Measurements from ENCODE around the gene CD4.

CD4 gene

DNA sequence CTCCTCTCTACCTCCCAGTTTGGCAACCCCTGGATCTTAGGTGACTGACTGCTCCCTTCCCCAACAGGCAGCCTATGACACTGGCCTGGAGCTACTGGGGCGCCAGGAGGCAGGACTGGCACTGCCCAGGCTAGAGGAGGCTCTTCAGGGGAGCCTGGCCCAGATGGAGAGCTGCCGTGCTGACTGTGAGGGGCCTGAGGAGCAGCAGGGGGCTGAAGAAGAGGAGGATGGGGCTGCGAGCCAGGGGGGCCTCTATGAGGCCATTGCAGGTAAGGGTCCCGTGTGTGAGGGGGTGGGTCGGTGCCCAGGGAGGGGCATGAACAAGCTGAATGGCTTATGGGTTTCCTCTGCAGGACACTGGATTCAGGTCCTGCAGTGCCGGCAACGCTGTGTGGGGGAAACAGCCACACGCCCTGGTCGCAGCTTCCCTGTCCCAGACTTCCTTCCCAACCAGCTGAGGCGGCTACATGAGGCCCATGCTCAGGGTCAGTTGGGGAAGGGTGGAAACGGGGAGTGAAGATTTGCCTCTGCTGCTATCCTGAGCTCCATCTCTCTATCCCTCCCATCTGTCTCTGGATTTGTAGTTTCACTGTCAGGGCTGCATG is 41.1 kb downstream of the CD4 start:
- no peak for DNase-seq

DNA sequence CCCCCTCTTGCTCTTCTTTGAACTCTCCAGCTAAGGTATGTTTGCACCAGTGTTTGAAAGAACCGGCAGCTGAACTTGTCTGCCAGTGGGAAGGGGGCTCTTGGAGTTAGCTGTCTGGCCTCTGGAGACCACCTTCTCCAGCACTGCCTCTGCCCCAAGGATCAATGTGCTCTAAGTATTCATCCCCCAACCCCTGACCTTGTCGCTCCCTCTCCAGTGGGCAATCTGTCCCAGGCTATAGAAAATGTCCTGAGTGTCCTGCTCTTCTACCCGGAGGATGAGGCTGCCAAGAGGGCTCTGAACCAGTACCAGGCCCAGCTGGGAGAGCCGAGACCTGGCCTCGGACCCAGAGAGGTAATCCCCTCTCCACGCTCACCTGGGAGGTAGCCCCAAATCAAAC is 41.7 kb downstream of the CD4 start:
- DNase-seq, result no peak

DNA sequence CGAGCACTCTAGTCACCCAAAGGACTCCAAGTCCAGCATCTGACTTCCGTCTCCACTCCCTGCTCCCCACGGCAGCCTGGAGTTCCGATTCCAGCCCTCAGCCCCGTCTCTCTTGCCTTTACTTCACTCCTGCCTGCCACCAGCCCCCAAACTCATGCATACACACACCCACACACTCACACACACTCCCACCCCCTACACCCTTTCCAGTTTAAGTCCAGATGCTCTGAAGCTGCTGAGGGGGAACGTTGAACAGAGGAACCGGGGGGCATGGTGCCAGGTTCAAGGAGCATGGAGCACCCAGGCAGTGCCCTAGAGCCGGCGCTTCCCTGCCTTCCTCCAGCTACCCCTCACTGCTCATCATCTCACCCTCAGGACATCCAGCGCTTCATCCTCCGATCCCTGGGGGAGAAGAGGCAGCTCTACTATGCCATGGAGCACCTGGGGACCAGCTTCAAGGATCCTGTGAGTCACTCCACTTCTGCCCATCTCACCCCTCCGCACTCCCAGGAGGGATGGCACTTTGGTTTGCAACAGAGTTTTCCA is 42.2 kb downstream of the CD4 start:
- no peak for DNase-seq

GRCh38 chr12:6832125-6832524 is 42.8 kb downstream of the CD4 start:
- no peak for DNase-seq

- DNase-seq, result no peak
Measured at GRCh38 chr12:6833189-6833890, 44.0 kb downstream of the CD4 start.

DNA sequence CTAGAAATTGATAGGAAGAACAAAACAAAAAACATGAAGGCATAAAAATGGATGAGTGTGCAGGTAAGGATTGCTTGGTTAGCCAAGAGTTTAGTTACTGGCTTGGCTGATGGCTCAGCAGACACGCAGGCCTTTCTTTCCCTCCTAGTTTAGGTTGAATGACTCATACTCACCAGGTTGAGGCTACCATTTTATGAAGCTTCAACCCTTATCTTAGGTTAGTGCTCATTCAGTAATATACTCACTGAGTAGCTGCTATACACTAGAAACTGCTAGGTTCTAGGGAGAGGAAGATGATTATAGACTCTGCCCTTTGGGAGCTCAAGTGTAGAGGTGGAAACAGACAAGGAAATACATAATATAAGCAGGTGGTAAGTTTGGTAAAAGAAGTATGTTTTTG is 44.9 kb downstream of the CD4 start:
- DNase-seq, result no peak

- no peak for DNase-seq
Measured at GRCh38 chr12:6834873-6835272, 45.5 kb downstream of the CD4 start.

- DNase-seq, result no peak
Measured at GRCh38 chr12:6836851-6837250, 47.5 kb downstream of the CD4 start.

DNA sequence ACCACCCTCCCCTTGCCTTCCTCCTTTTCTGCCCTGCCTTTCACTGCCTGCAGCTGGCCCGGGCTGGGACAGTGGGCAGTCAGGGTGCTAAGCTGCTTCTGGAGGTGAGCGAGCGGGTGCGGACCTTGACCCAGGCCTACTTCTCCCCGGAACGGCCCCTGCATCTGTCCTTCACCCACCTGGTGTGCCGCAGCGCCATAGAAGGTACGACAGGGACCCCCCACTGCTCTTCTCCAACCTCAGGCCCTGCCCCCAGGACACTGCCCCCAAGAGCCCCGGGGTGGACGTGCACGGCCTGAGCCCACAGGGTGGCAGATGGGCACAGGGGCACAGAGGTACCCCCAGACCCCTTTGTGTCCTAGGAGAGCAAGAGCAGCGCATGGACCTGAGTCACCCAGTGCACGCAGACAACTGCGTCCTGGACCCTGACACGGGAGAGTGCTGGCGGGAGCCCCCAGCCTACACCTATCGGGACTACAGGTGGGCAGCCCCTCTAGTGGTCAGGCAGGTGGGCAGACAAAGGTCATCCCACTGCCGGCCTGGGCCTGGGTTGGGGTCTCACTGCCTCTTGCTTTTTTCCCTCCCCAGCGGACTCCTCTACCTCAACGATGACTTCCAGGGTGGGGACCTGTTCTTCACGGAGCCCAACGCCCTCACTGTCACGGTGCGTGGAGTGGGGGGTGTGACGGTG is 48.2 kb downstream of the CD4 start:
- no peak for DNase-seq

GRCh38 chr12:6838854-6839253 is 49.5 kb downstream of the CD4 start:
- DNase-seq, result no peak

- peak; percentile 44 for DNase-seq
Measured at GRCh38 chr12:6839482-6840201, 50.3 kb downstream of the CD4 start.

- DNase-seq, result no peak
Measured at GRCh38 chr12:6840330-6840729, 51.0 kb downstream of the CD4 start.

DNA sequence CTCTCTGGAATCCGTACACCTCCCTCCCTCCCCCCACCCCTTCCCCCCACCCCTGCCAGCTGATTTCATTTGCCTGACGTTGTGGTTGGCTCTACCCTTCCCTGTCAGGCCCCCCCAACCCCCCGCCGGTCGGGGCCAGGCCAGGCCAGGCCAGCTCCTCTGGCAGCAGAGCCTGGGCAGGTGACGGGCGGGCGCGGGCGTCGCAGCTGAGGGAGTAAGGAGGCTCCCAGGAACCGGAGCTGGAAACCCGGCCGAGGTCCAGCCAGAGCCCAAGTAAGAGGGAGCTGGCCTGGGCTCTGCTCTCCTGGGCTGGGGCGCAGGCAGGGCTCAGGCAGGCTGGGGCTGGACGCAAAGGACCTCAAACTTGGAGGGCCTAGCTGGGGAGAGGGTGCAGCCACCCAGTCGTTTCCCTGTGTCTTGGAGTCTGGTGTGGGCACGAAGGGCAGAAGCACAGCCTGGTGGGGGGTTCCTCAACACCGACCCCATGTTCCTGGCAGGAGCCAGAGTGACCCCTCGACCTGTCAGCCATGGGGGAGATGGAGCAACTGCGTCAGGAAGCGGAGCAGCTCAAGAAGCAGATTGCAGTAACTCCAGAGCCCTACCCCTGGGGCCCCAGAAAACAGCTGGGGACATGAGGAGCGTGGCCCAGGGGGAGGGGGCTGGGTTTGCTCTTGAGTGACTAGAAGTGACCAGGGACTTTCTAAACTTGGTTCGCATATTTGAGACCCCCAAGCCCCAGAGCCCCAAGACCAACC is 51.6 kb downstream of the CD4 start, which contains the start of gene GNB3:
Gene GNB3 (plus strand): TSS at position 165 of the 755 bp plus-strand sequence. CDS start 363 bp downstream, at position 528.
- no peak for DNase-seq

DNA sequence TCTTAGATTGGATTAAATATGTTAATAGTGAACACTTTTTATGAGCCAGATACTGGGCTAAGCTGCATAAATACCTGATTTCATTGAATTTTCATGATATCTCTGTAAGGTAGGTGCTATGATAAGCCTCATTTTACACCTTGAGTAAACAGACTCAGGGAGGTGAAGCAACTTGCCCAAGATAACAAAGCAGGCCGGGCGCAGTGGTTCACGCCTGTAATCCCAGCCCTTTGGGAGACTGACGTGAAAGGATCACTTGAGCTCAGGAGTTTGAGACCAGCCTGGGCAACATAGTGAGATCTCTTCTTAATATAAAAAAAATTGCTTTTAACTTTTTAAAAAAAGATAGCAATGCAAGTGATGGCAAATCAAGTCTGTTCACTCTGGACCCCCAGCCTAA is 52.7 kb downstream of the CD4 start:
- DNase-seq, result no peak

DNA sequence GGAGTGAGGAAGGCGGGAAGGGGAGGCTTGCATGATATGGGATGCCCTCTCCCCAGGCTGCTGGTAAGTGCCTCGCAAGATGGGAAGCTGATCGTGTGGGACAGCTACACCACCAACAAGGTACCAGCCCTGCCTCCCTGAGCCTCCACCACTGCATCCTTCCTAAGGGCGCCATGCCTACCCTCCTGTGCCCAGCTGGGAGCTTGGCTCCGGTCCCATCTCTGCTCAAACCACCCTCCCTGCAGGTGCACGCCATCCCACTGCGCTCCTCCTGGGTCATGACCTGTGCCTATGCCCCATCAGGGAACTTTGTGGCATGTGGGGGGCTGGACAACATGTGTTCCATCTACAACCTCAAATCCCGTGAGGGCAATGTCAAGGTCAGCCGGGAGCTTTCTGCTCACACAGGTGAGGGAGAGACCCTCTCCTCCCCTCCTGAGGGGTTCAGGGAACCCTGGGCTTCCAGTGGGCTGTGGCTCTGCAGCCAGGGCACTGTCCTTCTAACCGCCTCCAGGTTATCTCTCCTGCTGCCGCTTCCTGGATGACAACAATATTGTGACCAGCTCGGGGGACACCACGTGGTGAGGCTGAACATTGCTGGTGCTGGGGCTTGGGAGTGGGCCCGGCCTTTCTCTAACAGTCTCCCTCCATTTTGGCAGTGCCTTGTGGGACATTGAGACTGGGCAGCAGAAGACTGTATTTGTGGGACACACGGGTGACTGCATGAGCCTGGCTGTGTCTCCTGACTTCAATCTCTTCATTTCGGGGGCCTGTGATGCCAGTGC is 54.0 kb downstream of the CD4 start:
- DNase-seq, result no peak

DNA sequence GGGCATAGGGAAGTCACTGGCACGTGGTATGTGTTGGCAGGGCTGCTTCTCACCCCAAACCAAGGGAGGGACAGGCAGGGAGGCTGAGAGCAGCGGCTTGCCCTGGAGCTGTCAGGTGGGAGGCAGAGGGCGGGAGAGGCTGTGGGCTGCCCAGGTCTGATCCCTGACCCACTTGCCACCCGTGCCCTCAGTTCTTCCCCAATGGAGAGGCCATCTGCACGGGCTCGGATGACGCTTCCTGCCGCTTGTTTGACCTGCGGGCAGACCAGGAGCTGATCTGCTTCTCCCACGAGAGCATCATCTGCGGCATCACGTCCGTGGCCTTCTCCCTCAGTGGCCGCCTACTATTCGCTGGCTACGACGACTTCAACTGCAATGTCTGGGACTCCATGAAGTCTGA is 56.1 kb downstream of the CD4 start:
- DNase-seq, result no peak

DNA sequence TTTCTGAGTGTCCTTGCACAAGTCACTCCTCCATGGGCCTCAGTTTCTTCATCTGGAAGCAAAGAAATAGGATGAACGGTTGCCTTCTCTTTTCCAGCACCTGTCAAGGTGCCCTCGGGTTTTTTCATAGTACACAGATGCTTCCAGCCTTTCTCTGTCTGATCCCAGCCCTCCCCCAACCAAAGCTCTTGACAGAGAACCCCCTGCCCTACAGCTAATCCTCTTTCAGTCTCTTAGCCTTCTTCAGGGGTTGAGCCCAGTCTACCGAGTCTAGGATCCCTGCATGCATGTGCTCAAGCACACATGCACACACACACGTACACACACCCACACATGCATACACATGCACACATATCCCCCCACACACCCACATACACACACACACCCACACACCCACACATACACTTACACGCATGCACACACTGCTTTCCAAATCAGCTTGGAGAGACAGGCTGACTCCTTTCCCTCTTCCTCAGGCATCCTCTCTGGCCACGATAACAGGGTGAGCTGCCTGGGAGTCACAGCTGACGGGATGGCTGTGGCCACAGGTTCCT is 57.1 kb downstream of the CD4 start:
- no peak for DNase-seq

DNA sequence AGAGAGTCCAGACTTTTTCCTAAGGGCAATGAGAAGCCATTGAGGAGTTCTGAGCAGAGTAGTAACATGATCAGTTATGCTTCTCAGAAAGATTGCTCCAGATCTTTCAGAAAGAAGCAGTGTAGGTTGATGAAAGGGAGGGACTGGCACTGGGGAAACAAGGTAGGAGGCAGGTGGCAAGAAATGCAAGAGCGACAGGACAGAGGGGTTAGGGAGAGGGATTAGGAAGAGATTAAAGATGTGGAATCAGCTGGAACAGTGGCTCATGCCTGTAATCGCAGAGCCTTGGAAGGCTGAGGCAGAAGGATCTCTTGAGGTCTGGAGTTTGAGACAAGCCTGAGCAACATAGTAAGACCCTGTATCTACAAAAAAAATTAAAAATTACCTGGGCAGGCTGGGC is 58.3 kb downstream of the CD4 start:
- DNase-seq, result no peak

GRCh38 chr12:6849427-6849826 is 60.1 kb downstream of the CD4 start:
- no peak for DNase-seq

- no peak for DNase-seq
Measured at GRCh38 chr12:6849976-6850560, 60.7 kb downstream of the CD4 start.

GRCh38 chr12:6850796-6851152 is 61.4 kb downstream of the CD4 start:
- no peak for DNase-seq
